B cell (primary cell): ENCODE data around the gene CALML5. TPM values are rescaled to one million over a fixed set of nuclear protein-coding genes. Genes with fewer than 3 reads are reported as not detected.

Experiments used
- ATAC-seq: fragments of 200-7000 bp; cut with Tn5 transposase; one replicate; pipeline ENCODE4 v1.10.0; 2021; ENCODE audit warnings: low read depth, mild to moderate bottlenecking, moderate number of reproducible peaks, moderate library complexity
- CTCF ChIA-PET: fragments of 350-600 bp; sonication (Branson Sonifier 250); formaldehyde crosslinking; loops from one replicate; lab custom pipeline; 2021; ENCODE audit warnings: antibody characterized with exemption, inconsistent platforms; lab: Charles Lee
- POLR2A ChIA-PET: fragments of 350-600 bp; sonication (Branson Sonifier 250); formaldehyde crosslinking; loops from one replicate; lab custom pipeline; 2021; ENCODE audit warnings: antibody characterized with exemption; lab: Charles Lee
- DNase-seq: peaks from one replicate; pipeline ENCODE4 v3.0.0; 2013
- H2AFZ ChIP-seq: 2 replicates; pipeline ENCODE4 v1.6.1; 2012; ENCODE audit warnings: mild to moderate bottlenecking, low read depth, low read length; ENCODE audit not compliant: insufficient read depth, poor library complexity, severe bottlenecking
- H3K27ac ChIP-seq, 2 donors: 1 replicate in 1 of 2; 2 replicates in 1 of 2; pipeline ENCODE4 v1.5.1; 2012 to 2013; ENCODE audit warnings: low read length in 2 of 2, mild to moderate bottlenecking in 2 of 2, moderate library complexity in 1 of 2
- H3K27me3 ChIP-seq, 4 experiments: fragments of 200-600 bp in 1 of 4; sonication (generic) in 1 of 4; replicated peaks in 1 of 4; 1 replicate in 2 of 4; 2 replicates in 2 of 4; pipeline versions ENCODE4 v1.6.1 to v1.7.0; 2013 to 2016; ENCODE audit warnings: low read length in 3 of 4, mild to moderate bottlenecking in 2 of 4, mixed read lengths in 1 of 4, moderate library complexity in 1 of 4; ENCODE audit not compliant: insufficient read depth in 4 of 4, control insufficient read depth in 3 of 4; ENCODE audit errors: control extremely low read depth in 1 of 4
- H3K36me3 ChIP-seq, 2 experiments: replicated peaks in 1 of 2; 1 replicate in 1 of 2; 2 replicates in 1 of 2; pipeline versions ENCODE4 v1.6.1 to v1.7.1; 2013; ENCODE audit warnings: low read length in 1 of 2; ENCODE audit not compliant: insufficient read depth in 2 of 2, control insufficient read depth in 1 of 2; ENCODE audit errors: control extremely low read depth in 1 of 2, extremely low read depth in 1 of 2
- H3K4me1 ChIP-seq, 2 donors: fragments of 200-600 bp in 1 of 2; sonication (generic) in 1 of 2; 1 replicate in 1 of 2; 2 replicates in 1 of 2; pipeline versions ENCODE4 v1.5.1 to v1.6.1; 2013 to 2017; ENCODE audit warnings: low read length in 2 of 2; ENCODE audit not compliant: control insufficient read depth in 2 of 2, insufficient read depth in 2 of 2
- H3K4me2 ChIP-seq: replicated peaks from 2 replicates; pipeline ENCODE3; 2012; ENCODE audit warnings: mild to moderate bottlenecking, low read depth, low read length; ENCODE audit not compliant: poor library complexity, severe bottlenecking
- H3K4me3 ChIP-seq, 5 experiments: fragments of 200-600 bp in 1 of 5; sonication (generic) in 1 of 5; 1 replicate in 3 of 5; 2 replicates in 2 of 5; pipeline versions ENCODE4 v1.5.1 to v1.7.0; 2011 to 2016; ENCODE audit warnings: low read length in 4 of 5, mild to moderate bottlenecking in 4 of 5, low read depth in 2 of 5, control low read depth in 1 of 5, moderate library complexity in 1 of 5; ENCODE audit not compliant: insufficient read depth in 1 of 5; ENCODE audit errors: control extremely low read depth in 1 of 5, extremely low read depth in 1 of 5
- H3K79me2 ChIP-seq: fragments of 200-600 bp; sonication (generic); one replicate; pipeline ENCODE4 v1.6.0; 2016; ENCODE audit warnings: low read length; ENCODE audit not compliant: control insufficient read depth, insufficient read depth
- H3K9ac ChIP-seq: fragments of 200-600 bp; sonication (generic); 2 replicates; pipeline ENCODE4 v1.6.1; 2017; ENCODE audit warnings: mild to moderate bottlenecking, low read length, moderate library complexity
- H3K9me3 ChIP-seq, 3 donors: one replicate each; pipeline versions ENCODE4 v1.6.1 to v1.7.1; 2013; ENCODE audit warnings: low read length in 2 of 3; ENCODE audit not compliant: control insufficient read depth in 2 of 3, insufficient read depth in 1 of 3; ENCODE audit errors: control extremely low read depth in 1 of 3
- H4K20me1 ChIP-seq: 2 replicates; pipeline ENCODE4 v1.6.0; 2012; ENCODE audit warnings: mild to moderate bottlenecking, low read length; ENCODE audit not compliant: insufficient read depth, control insufficient read depth, poor library complexity, severe bottlenecking
- H3K27ac Mint-ChIP-seq: one replicate; pipeline ENCODE4 v1.8.0; 2021; ENCODE audit warnings: mixed read lengths
- H3K27me3 Mint-ChIP-seq: one replicate; pipeline ENCODE4 v1.8.0; 2021; ENCODE audit warnings: mixed read lengths
- H3K4me1 Mint-ChIP-seq: one replicate; pipeline ENCODE4 v1.8.0; 2021; ENCODE audit warnings: mixed read lengths
- H3K4me3 Mint-ChIP-seq: one replicate; pipeline ENCODE4 v1.8.0; 2021; ENCODE audit warnings: mixed read lengths
- H3K9me3 Mint-ChIP-seq: one replicate; pipeline ENCODE4 v1.8.0; 2022; ENCODE audit warnings: mixed read lengths; ENCODE audit not compliant: insufficient read depth
- EZH2 ChIP-seq: IDR thresholded peaks from 2 replicates; pipeline ENCODE4 v1.6.1; 2012; ENCODE audit warnings: borderline replicate concordance, low read depth, mild to moderate bottlenecking, moderate library complexity, low read length; ENCODE audit not compliant: insufficient read depth, poor library complexity, severe bottlenecking
- WGBS: methylation state at CpG from one replicate; pipeline ENCODE4 v1.1.5; 2013; ENCODE audit warnings: missing lambda C conversion rate; ENCODE audit not compliant: insufficient coverage; 5-methylcytosine and 5-hydroxymethylcytosine counted together
- intact Hi-C: fragments of 100-400 bp; cut with micrococcal nuclease; formaldehyde crosslinking; loops from one replicate; pipeline ENCODE4 v1.10.0; 2022
- polyA plus RNA-seq: library from polyadenylated mRNA; depleted of rRNA; stranded (reverse); fragments of >200 nt; gene quantifications from 2 replicates; pipeline ENCODE4 v1.2.3, GENCODE V29; 2012
- total RNA-seq, 2 donors: library from RNA; stranded (reverse); fragments of 120-200 nt in 1 of 2; gene quantifications; 1 replicate in 1 of 2; 2 replicates in 1 of 2; pipeline versions ENCODE4 v1.2.3 to v1.2.4, GENCODE V29; 2013 to 2022
- TF ChIP-seq, protein P1 (sequence below): fragments of 200-600 bp; IDR thresholded peaks from one replicate; pipeline ENCODE4 v1.8.0; 2022; ENCODE audit warnings: antibody characterized with exemption, mild to moderate bottlenecking

CALML5 gene
- total and polyA plus RNA-seq, 2 donors (not counting 1 experiment from before 2014, with no cell fraction given) = not detected

DNA sequence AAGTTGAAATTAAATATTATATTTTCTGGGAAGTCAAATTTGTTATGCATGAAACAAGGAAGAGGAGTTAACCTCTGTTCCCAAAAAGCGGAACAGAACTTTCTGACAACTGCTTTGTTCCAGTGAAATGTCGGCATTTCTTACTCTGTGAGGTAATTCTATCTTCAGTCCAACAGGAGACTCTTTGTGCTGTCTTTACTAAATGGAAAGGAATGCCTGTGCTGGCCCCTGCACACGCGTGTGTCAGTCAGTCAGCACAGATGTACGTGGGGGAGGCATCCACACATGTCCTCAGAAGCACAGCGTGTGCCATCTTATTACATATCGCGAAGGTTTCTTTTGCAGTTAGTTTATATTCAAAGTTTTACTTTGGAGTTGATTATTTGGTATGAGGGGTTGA is 49.5 kb downstream of the CALML5 start:
- ChIA-PET CTCF (interaction anchor here (1.5 kb wide), 1 partner anchor 16 kb away, joined by 4 read pairs; no protein-coding TSS in a partner anchor), POLR2A (no interaction called here)
- no peaks in the 10 kb centered on the region for H3K9me3 Mint-ChIP-seq
- H3K9me3 ChIP-seq = no peaks in the 10 kb centered on the region
- peak; percentile 25 for DNase-seq
- H3K79me2 ChIP-seq = peaks cover 7% of the 10 kb centered on the region
- H3K27ac Mint-ChIP-seq = peak overlapping the region; percentile 70
- H3K4me3 ChIP-seq = peak overlapping the region in 3 of 5 experiments; percentile 20 to 34 (median 27)
- intact Hi-C loops = loop anchor here (5.0 to 10.0 kb wide), 2 partner anchors 362 to 875 kb away; partner anchors contain the start of gene GDI2
- no peak overlapping the region for H3K27ac ChIP-seq
- H3K27me3 Mint-ChIP-seq = no peaks in the 10 kb centered on the region
- ATAC-seq = no peak
- TF ChIP-seq EZH2 = no peak
- TF ChIP-seq, protein P1, sequence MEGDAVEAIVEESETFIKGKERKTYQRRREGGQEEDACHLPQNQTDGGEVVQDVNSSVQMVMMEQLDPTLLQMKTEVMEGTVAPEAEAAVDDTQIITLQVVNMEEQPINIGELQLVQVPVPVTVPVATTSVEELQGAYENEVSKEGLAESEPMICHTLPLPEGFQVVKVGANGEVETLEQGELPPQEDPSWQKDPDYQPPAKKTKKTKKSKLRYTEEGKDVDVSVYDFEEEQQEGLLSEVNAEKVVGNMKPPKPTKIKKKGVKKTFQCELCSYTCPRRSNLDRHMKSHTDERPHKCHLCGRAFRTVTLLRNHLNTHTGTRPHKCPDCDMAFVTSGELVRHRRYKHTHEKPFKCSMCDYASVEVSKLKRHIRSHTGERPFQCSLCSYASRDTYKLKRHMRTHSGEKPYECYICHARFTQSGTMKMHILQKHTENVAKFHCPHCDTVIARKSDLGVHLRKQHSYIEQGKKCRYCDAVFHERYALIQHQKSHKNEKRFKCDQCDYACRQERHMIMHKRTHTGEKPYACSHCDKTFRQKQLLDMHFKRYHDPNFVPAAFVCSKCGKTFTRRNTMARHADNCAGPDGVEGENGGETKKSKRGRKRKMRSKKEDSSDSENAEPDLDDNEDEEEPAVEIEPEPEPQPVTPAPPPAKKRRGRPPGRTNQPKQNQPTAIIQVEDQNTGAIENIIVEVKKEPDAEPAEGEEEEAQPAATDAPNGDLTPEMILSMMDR = no peak
- H3K4me2 ChIP-seq = peak overlapping the region; percentile 47
- H2AFZ ChIP-seq = peak overlapping the region; percentile 61
- peaks cover 10 to 21% of the 10 kb centered on the region in 2 donors for H3K4me1 ChIP-seq
- peaks cover 0 to 15% of the 10 kb centered on the region in 2 experiments for H3K36me3 ChIP-seq
- peaks cover 28% of the 10 kb centered on the region for H3K4me1 Mint-ChIP-seq
- H3K4me3 Mint-ChIP-seq = peak overlapping the region; percentile 81
- H3K27me3 ChIP-seq = no peaks in the 10 kb centered on the region
- H3K9ac ChIP-seq = peak overlapping the region; percentile 53
- WGBS = 85% methylated on average over 4 of the region's 8 CpGs
- H4K20me1 ChIP-seq = no peaks in the 10 kb centered on the region

DNA sequence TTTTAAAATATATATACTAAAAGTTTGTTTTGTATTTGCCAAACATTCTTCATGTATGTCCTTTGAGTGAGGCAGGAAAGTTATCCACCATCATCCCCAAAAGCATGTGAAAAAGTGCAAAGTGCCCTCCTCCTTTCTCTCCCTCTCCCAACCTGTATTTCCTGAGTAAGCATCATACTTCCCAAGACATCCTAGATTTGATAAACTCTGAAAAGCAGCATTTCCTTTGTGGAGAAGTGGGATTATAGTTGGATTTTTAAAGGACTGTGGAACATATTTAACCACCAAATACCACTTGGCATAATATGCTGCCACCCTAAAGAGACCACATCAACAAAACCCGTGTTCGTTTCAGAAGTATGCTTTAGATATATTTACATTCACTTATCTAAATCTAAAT is 50.1 kb downstream of the CALML5 start:
- POLR2A ChIA-PET = no interaction called here
- DNase-seq = no peak
- no peak overlapping the region for H3K9ac ChIP-seq
- peaks cover 10 to 21% of the 10 kb centered on the region in 2 donors for H3K4me1 ChIP-seq
- peak overlapping the region in 1 of 5 experiments; percentile 12 for H3K4me3 ChIP-seq
- peaks cover 0 to 9% of the 10 kb centered on the region in 2 experiments for H3K36me3 ChIP-seq
- H3K27ac ChIP-seq = no peak overlapping the region
- no peaks in the 10 kb centered on the region for H4K20me1 ChIP-seq
- TF ChIP-seq EZH2 = no peak
- TF ChIP-seq, protein P1 = no peak
- H3K4me2 ChIP-seq = peak overlapping the region; percentile 26
- no peak for ATAC-seq
- intact Hi-C loops = loop anchor here (5.0 to 10.0 kb wide), 2 partner anchors 363 to 876 kb away; partner anchors contain the start of gene GDI2
- no peak overlapping the region for H2AFZ ChIP-seq
- no peaks in the 10 kb centered on the region for H3K9me3 ChIP-seq
- CTCF ChIA-PET = interaction anchor here (0.6 to 17.3 kb wide), 2 partner anchors 175 to 440 kb away, joined by 3 to 659 read pairs; partner anchors contain the start of gene ANKRD16
- Mint-ChIP-seq H3K27me3 (no peaks in the 10 kb centered on the region), H3K4me1 (peaks cover 33% of the 10 kb centered on the region), H3K4me3 (no peak overlapping the region), H3K9me3 (no peaks in the 10 kb centered on the region), H3K27ac (no peak overlapping the region)
- peaks cover 7% of the 10 kb centered on the region for H3K79me2 ChIP-seq
- WGBS = no CpG with 5 or more reads among the region's 2 CpGs
- no peaks in the 10 kb centered on the region for H3K27me3 ChIP-seq

Other genes starting within 250 kb of the CALML5 start
- gene UCN3, start 134.6 kb downstream of the CALML5 start, total RNA-seq = not detected in 2 replicates
- gene UCN3, start 134.6 kb downstream of the CALML5 start, polyA plus RNA-seq = not detected in 2 replicates
- not detected in 2 replicates for gene TUBAL3, start 94.7 kb downstream of the CALML5 start, total RNA-seq
- gene TUBAL3, start 94.7 kb downstream of the CALML5 start, polyA plus RNA-seq = not detected in 2 replicates
- gene NET1, start 87.0 kb downstream of the CALML5 start, total RNA-seq = 6.4 and 7.6 TPM in 2 replicates
- gene NET1, start 87.0 kb downstream of the CALML5 start, polyA plus RNA-seq = 3.5 and 3.7 TPM in 2 replicates
- gene CALML3, start 25.4 kb upstream of the CALML5 start, total RNA-seq = not detected in 2 replicates
- gene CALML3, start 25.4 kb upstream of the CALML5 start, polyA plus RNA-seq = not detected in 2 replicates
- gene ASB13, start 167.0 kb upstream of the CALML5 start, total RNA-seq = 4.4 and 7.1 TPM in 2 replicates
- gene ASB13, start 167.0 kb upstream of the CALML5 start, polyA plus RNA-seq = 2.5 and 3.1 TPM in 2 replicates
- 68.6 and 69.6 TPM in 2 replicates for gene TASOR2, start 185.3 kb upstream of the CALML5 start, total RNA-seq
- 12.3 and 16.9 TPM in 2 replicates for gene TASOR2, start 185.3 kb upstream of the CALML5 start, polyA plus RNA-seq